ENCODE data around the gene POLD1. TPM values are rescaled to one million over a fixed set of nuclear protein-coding genes. Genes with fewer than 3 reads are reported as not detected.
"Not testable (repeated sequence)": the region's sequence is repeated elsewhere in the genome, so short reads cannot be mapped to it uniquely, and the experiment has no call there.

The POLD1 gene
- total RNA-seq, 1 donor from 2014 or later = 40.8 TPM

GRCh38 chr19:50439130-50439529 lies 55.0 kb downstream of the POLD1 start:
- not testable (repeated sequence) for DNase-seq

- DNase-seq = no peak
Observed at GRCh38 chr19:50444059-50444458, 59.9 kb downstream of the POLD1 start.

GRCh38 chr19:50447053-50447452 lies 62.9 kb downstream of the POLD1 start:
- DNase-seq = no peak

DNA sequence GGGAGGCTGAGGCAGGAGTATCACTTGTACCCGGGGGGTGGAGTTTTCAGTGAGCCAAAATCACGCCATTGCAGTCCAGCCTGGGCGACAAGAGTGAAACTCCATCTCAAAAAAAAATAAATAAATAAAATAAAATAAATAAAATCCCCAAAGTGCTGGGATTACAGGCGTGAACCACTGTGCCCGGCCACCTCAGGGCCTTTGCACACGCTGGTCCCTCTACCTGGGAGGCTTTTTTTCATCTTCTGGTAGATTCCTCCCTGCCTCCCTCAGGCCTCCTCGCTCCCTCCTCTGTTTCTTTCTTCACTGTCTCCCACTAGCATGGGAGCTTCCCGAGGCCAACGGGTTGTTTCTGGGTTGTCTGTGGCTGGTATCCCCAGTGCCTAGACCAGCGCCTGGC lies 63.6 kb downstream of the POLD1 start:
- DNase-seq = no peak

DNA sequence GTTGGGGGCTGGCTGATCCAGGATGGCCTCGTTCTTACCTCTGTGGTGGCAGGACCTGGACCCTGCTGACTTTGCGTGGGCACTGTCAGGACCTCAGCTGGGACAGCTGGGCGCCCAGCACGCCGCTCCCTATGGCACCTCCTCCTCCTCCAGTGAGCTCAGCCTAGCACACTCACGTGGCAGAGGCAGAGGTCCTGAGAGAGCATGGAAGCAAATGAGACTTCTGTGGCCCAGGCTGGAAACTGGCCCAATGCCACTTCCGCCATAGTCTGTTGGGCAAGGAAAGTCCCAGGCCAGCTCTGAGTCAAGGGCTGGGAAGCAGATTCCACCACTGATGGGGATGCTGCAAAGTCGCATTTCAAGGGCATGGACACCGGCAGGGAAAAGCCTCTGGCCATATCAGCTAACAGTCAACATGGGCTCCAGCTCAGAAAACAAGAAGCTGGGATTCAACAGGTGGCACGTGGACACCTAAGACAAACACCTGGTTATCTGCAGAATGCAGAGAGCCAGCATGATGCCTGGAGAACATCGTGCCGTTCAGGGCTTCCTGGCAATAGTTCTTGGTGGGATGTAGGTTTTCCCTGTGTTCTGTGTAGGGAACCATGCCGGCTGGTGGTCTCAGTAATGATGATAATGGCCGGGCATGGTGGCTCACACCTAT lies 65.2 kb downstream of the POLD1 start:
- no peak for DNase-seq

GRCh38 chr19:50450369-50451222 lies 66.4 kb downstream of the POLD1 start:
- no peak for DNase-seq

DNA sequence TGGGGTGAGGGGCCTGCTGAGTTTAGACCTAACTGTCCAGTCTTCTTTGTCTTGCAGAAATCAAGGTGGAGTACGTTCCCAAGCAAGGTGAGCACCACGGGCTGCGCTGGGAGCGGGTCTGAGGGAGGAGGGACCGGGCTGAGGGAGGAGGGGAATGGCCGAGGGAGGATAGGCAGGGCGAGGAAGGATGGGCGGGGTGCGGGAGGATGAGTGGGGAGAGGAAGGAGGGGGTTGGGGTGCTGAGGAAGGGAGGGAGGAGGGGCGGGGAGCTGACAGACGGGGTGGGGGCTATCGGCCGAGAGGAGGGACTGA lies 67.0 kb downstream of the POLD1 start:
- no peak for DNase-seq

- DNase-seq = no peak
Observed at GRCh38 chr19:50453243-50453642, 69.1 kb downstream of the POLD1 start.

- no peak for DNase-seq
Observed at GRCh38 chr19:50455992-50456391, 71.8 kb downstream of the POLD1 start.

- DNase-seq = no peak
Observed at GRCh38 chr19:50457300-50457699, 73.2 kb downstream of the POLD1 start.

DNA sequence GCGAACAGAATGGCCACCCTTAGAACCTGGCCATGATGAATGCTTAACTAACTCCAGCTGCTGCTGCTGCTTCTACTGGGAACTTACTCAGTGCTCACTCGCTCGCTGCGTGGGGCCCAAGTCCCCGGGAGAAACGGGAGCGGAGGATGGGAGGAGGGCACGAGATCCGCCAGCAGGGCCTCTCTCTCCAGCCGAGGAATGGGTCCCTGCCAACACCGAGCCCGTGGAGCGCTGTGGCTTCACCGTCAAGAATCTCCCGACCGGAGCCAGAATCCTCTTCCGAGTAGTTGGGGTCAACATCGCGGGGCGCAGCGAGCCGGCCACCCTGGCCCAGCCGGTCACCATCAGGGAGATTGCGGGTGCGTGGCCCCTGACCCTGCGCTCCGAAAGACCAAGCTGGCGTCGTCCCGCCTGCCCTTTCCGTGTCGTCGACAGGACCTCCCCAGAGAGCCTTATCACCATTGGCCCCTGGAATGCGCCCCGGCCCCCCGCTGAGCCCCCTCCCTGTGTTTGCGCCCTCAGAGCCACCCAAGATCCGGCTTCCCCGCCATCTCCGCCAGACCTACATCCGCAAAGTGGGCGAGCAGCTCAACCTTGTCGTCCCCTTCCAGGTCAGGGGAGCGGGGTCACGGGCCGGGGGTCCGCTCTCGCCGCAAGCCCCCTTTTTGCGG lies 74.4 kb downstream of the POLD1 start:
- DNase-seq = no peak

DNA sequence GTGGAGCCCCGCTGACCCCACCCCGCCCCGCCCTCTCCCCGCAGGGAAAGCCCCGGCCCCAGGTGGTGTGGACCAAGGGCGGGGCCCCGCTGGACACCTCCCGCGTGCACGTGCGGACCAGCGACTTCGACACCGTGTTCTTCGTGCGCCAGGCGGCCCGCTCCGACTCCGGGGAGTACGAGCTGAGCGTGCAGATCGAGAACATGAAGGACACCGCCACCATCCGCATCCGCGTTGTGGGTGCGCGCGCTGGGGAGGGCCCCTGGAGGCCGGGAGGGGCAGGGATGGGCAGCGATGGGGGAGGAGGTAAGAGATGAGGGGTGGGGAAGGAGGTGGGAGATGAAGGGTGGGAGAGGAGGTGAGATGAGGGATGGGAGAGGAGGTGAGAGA lies 74.9 kb downstream of the POLD1 start:
- DNase-seq = no peak

- DNase-seq = no peak
Observed at GRCh38 chr19:50459638-50460037, 75.5 kb downstream of the POLD1 start.

DNA sequence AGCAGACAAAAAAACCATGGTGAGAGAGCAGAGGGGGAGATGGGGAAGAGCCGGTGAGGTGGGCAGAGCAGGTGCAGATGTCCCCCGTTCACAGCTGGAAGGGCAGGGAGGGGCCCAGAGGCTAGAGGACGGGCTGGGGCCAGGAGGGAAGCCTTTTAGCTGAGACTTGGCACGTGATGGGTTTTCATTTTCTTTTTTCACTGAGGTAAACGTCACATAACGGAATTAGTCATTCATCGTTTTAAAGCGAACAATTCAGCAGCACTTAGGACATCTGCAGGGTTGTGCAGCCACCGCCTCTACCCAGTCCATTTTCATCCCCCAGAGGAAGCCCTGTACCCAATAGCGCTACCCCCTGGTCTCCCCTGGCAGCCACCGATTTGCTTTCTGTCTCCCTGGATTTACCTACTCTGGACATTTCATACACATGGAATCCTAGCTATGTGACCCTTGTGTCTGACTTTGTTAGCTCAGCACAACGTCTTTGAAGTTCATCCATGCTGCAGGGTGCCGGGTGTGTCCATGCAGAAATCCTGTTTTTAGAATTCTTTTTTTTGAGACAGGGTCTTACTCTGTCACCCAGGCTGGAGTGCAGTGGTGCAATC lies 76.1 kb downstream of the POLD1 start:
- peak; percentile 20 for DNase-seq

DNA sequence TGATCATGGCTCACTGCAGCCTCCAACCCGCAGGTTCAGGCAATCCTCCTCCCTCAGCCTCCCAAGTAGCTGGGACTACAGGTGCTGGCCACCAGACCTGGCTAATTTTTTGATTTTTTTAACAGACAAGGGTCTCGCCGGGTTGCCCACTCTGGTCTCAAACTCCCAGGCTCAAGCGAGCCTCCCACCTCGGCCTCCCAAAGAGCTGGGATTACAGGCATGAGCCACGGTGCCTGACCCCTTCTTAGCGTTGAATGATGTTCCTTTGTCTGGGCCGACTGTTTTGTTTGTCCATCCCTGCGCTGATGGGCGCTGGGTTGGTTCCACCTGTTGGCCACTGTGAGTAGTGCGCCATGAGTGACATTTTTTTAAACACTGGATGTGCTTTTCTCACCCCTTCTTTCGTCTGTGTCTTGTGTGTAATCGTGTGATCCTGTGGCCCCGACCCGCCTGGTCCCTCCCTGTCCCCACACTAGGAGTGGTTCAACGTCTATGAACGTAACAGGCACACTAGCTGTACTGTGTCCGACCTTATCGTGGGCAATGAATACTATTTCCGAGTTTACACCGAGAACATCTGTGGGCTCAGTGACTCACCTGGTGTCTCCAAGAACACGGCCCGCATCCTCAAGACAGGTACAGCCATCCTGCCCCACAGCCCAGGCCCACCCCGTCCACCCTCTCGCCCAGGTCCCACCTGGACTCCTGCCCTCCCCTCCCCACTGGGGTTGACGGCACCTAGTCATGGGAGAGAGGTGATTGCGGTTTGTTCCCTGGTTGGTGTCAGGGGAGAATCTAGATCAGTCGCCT lies 77.1 kb downstream of the POLD1 start:
- peak; percentile 80 for DNase-seq

DNA sequence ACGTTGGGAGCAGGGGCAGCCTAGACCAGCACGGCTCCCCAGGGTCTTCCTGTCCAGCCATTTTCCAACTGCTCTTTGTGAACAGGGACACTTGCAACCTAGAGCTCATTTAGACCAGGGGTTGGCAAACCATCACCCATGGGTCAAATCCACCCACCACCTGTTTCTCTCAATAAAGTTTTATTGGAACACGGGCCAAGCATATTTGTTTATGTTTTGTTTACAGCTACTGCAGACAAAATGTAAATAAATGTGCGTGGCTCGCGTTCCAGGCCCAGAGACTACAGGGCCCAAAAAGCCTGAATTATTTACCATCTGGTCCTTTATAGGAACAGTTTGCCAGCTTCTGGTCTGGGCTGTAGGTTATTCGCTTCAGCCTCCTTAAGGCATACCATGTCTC lies 78.8 kb downstream of the POLD1 start:
- DNase-seq = no peak

DNA sequence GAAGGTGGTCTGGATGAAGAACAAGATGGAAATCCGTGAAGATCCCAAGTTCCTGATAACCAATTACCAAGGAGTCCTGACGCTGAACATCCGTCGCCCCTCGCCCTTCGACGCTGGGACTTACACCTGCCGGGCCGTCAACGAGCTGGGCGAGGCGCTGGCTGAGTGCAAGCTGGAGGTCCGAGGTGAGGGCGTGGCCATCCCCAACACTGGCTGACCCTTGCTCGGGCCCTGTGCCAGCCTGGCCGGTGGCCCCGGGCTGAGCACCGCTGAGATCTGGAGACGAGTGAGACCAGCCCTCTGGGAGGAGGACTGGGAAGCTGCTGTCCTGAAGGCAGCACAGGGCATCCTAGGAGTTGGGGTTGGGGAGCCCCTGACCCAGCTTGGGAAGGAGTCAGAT lies 80.2 kb downstream of the POLD1 start:
- DNase-seq = no peak

GRCh38 chr19:50465000-50465399 lies 80.9 kb downstream of the POLD1 start:
- DNase-seq = no peak

DNA sequence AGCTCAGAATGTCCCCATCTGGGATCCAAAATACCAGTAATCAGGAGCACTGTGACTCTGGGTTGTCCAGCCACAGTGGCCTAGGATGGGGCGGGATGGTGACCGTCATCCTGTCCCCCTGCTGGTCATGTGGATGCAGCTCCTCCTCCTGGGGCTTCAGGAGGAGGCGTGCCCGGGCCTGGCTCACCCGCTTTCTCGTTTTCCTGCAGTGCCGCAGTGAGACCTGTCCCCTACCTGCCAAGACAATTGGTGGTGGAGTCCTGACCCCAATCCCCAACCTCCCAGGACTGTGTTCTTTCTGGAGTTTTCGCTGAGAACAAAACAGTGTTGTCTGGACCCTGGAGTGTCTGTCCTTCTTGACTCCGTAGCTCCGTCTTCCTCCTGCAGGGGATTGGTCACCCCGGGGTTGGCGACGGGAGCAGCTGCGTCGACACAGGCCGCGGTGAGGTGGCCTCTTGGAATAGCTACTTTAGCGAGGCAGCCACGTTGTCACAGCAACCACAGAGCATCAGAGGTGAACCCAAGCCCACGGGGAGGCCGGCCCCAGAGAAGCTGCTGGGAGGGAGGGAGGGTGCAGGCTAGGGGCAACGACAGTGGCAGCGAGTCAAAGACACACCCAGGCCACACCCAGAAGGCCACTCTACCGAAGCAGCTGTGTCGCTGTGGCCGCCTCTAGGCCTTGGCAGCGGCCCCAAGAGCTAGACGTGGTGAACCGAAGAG lies 82.0 kb downstream of the POLD1 start:
- peak; percentile 32 for DNase-seq

DNA sequence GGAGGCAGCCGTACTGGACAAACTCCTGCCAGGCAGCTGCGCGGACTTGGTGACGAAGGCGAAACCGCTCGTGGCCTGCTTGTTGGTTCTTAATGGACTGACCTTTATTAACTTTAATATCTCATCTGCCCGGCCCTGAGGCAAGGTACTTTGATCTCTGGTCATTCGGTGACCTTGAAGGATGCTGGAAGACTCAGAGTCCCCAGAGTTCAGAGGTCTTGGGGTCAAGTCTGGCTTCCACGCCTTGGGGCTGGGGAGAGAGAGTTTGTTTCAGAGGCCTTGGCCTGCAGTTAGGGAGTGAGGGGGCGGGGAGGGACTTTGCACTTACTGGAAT lies 82.5 kb downstream of the POLD1 start:
- no peak for DNase-seq

- no peak for DNase-seq
Observed at GRCh38 chr19:50467566-50467965, 83.4 kb downstream of the POLD1 start.

Data from dermis blood vessel endothelial cell (primary cell).